Liver (tissue), 2 donors: ENCODE results near the gene RLBP1.

Experiments used
- CTCF ChIP-seq: fragments of 150-350 bp; IDR thresholded peaks from 2 replicates; pipeline ENCODE4 v1.5.1; 2017; ENCODE audit warnings: improper control_type of control experiment, low read depth, low read length; ENCODE audit not compliant: missing input control
- REST ChIP-seq: IDR thresholded peaks from 2 replicates; pipeline ENCODE4 v1.6.1; 2016; ENCODE audit warnings: antibody characterized with exemption, mild to moderate bottlenecking
- donor health status: healthy.

GRCh38 chr15:89174476-89174875 is 46.9 kb downstream of the RLBP1 start:
- TF ChIP-seq CTCF = no peak
- TF ChIP-seq REST = no peak
